HK-2 (cell line): ENCODE results near the gene APOBEC2.

Experiments
- DNase-seq: peaks from one replicate; pipeline ENCODE4 v3.0.0-alpha.2; 2018; ENCODE audit not compliant: unreplicated experiment

The APOBEC2 gene

DNA sequence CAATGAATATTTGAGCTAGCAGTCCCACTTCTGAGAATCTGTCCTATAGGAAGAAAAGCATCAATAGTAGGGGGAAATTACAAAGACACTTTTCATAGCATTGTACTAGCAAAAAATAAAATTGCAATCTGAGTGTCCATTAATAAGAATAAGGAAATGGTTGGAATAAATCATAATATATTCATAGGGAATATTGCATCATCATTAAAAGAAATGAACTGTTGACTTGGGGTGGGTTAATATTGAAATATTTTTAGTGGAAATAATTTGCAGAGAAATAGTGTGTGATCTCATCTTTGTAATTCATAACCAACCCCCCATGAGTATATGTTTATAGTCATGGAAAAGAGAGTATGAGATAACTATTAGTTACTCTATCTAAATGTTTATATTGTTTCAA is 32.2 kb downstream of the APOBEC2 start:
- DNase-seq: no peak

DNA sequence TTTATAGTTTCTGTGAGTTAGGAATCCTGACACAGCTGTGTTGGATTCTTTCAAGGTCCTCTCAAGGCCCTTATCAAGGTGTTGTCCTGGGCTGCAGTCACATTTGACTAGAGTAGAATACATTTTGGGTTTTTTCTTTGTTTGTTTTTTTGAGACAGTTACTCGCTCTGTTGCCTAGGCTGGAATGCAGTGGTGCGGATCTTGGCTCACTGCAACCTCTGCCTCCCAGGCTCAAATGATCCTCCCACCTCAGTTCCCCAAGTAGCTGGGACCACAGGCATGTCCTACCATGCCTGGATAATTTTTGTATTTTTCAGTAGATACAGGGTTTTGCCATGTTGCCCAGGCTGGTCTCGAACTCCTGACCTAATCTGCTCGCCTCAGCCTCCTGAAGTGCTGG is 35.4 kb downstream of the APOBEC2 start:
- DNase-seq: no peak

DNA sequence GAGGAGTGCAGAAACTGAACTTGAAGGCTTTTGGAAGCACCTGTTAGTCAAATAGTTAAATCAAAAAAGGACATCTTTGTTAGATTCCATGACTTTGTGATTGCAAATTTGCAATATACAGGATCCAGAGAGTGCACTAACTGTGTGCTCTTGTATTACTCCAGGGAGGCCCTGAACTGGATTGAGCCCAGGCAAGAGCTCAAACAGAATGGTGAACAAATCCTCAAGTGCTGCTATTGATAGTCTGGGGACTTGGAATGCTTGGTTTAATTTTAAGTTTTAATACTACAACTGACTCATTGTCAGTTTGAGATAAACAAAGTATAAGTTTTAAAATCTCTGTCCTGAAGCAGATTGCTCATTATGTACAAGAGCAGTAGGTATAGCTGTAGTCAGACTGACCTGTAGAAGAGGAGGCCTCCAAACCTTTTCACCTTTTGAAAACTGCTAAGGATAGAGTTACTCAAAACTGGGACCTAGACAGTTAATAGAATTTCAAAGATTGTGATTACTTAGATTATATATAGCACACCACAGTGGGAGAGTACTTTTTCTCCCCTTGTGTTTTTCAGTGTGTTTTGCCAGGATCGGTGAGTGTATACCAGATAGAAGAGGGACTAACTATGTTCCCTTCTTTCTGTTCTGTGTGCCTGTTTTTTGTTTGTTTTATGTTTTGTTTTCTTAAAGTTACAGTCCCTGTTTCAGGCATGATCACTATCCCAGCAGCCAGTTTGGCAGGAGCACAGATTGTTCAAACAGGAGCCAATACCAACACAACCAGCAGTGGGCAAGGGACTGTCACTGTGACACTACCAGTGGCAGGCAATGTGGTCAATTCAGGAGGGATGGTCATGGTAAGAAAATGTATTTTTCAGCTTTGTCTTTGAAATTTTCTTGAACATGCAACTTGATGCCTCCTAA is 38.1 kb downstream of the APOBEC2 start:
- DNase-seq: no peak

DNA sequence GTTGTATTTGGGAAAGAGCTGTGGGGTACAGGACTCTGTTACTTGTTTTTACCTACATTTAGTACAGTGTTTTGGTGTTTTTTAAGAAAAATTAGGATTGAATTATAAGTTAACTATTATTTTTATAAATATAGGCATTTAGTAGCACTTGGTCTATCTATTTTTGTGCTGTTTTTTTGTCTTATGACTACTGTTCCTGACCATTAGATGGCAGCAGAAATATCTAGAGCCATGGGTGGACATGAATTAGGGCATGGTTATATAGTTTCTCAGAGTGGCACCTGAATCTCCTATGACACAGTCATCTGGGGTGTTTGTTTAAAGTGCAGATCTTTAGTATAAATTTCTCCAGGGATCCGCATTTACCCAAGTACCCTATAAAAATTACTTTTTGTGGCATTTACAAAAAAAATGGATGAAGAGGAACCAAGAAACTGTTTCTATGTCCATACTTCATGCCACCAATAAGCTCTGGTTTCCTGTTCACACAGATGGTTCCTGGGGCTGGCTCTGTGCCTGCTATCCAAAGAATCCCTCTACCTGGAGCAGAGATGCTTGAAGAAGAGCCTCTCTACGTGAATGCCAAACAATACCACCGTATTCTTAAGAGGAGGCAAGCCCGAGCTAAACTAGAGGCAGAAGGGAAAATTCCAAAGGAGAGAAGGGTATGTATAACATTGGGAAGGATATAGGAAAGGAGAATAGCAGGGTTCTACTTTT is 39.6 kb downstream of the APOBEC2 start:
- DNase-seq: no peak

DNA sequence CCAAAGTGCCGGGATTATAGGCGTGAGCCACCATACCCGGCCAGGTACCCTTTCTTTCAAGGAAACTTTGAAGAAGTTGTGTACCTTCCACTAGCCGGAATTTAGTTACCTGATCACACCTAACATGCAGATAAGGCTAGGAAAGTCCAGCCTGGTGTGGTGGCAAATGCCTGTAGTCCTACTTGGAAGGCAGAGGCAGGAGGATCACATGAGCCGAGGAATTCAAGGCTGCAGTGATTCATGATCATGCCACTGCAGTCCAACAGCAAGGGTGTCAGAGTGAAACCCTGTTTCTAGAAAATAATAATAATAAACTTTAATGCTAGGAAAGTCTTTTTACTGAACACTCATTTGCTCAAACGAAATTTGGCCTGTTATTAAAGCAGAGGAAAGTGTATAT is 40.7 kb downstream of the APOBEC2 start:
- DNase-seq: no peak

DNA sequence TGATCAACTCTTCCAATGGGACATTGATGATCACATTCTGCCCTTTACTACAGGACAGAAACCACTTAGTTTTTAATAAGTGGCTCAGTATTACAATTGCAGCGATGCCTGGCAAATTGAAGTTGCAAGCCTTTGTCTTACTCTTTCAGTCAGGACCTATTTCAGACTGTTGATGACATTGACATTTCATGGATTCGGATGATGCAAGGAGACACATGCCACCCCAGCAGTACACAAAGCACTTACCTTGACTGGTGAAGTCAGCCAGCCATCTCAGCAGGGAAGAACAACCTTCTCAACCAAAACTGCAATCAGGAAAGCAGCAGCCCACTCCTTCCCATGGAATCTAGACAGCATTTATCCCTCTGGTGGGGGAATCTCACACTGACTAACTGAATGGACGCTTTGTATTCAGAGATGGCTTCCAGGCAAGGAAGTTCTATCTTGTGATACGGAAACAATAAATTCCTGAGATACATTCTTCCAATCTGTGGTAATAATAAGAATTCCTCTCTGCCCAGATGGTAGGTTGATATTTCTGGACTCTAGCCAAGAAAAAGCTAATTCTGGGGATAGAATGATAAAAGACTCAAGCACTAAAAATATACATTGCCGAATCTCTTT is 44.6 kb downstream of the APOBEC2 start:
- DNase-seq: no peak

DNA sequence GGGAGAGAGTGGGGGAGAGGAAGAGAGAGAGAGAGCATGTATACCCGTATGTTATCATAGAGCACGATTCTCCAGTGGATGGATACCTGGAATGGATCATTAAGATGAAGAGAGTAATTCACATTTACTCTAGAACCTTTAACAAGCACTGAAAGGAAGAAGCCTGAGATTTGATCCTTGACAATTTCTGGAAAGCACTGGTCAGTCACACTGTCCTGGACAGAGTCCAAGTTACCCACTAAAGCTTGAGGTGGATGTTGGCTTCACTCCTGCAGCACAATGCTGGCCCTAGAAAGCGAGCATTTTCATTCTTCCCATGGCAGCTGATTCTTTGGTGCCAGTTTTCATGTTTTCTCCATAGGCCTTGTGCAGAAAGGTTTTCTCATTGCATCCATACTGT is 45.4 kb downstream of the APOBEC2 start:
- no peak for DNase-seq

DNA sequence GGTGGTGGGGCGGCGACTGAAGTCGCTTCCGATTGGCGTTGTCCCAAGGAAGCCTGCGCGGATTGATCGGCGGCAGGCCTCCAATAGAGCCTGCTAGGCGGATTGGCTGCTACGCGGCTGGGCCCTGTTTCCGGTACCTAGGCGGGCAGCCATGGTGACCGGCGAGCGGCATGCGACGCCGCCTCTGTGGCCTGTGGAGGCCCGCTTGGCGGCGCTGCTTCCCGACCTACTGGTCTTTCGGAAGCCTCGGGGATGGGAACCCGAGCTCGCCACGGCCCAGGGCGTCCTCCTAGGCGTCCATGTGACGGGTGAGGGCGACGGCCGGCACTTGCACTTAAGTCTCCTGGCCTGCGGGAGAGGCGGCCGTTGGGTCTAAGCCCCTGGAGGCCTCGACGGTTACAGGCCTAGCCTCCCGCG is 47.9 kb downstream of the APOBEC2 start:
- no peak for DNase-seq

DNA sequence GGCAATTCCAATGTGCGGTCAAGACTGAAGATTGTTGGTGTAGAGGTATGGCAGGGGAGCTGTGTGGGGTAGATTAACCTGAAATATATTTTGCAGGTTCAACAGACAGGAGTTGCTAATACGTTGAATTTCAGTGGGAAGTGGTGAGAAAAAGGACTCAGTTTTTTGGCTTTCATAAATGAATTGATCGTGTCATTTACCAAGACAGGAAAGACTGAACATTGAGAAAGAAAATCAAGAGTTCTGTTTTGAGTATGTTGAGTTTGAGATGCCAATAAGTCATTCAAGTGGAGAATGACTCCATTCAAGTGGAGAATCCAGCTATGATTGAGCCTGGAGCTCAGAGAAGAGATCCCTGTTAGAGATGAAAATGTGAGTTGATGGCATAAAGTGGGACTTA is 50.8 kb downstream of the APOBEC2 start:
- no peak for DNase-seq

DNA sequence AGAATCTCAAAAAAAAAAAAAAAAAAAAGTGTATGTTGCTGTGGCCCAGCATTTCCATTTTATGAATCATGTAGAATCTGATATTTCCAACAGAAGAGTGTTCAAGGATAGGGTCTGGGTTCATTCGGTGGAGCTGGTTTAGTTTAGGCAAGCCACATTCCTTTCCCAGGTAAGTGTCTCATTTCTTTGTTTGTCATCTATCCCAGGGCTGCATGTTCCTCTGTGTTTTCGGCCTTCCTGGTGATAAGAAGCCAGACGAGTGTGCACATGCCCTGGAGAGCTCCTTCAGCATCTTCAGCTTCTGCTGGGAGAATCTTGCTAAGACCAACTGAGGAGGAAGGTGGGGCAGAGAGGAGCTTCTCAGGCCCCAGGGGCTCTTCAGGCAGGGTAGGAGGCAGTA is 58.0 kb downstream of the APOBEC2 start:
- DNase-seq: no peak
